ENCODE data around the gene YWHAQ.
"Not testable (repeated sequence)": the region's sequence is repeated elsewhere in the genome, so short reads cannot be mapped to it uniquely, and the experiment has no call there.

YWHAQ gene

GRCh38 chr2:9631878-9632700 lies 1.3 kb upstream of the YWHAQ start:
- no peak for DNase-seq

GRCh38 chr2:9631553-9631819 lies 689 bp upstream of the YWHAQ start:
- DNase-seq = no peak

GRCh38 chr2:9630117-9630735 lies 571 bp downstream of the YWHAQ start:
- peak; percentile 79 for DNase-seq

GRCh38 chr2:9629222-9630116 lies 1.3 kb downstream of the YWHAQ start:
- DNase-seq = peak; percentile 22

GRCh38 chr2:9627310-9627709 lies 3.5 kb downstream of the YWHAQ start:
- DNase-seq = no peak

- no peak for DNase-seq
Measured at GRCh38 chr2:9623151-9623550, 7.6 kb downstream of the YWHAQ start.

- DNase-seq = not testable (repeated sequence)
Measured at GRCh38 chr2:9621655-9622054, 9.1 kb downstream of the YWHAQ start.

GRCh38 chr2:9618410-9618809 lies 12.4 kb downstream of the YWHAQ start:
- no peak for DNase-seq

GRCh38 chr2:9617749-9618148 lies 13.0 kb downstream of the YWHAQ start:
- no peak for DNase-seq

GRCh38 chr2:9617296-9617695 lies 13.5 kb downstream of the YWHAQ start:
- no peak for DNase-seq

GRCh38 chr2:9614562-9614961 lies 16.2 kb downstream of the YWHAQ start:
- DNase-seq = no peak

GRCh38 chr2:9613291-9613690 lies 17.5 kb downstream of the YWHAQ start:
- DNase-seq = no peak

- DNase-seq = not testable (repeated sequence)
Measured at GRCh38 chr2:9611549-9611912, 19.3 kb downstream of the YWHAQ start.

GRCh38 chr2:9610781-9611548 lies 19.8 kb downstream of the YWHAQ start:
- DNase-seq = no peak

- not testable (repeated sequence) for DNase-seq
Measured at GRCh38 chr2:9608491-9608890, 22.3 kb downstream of the YWHAQ start.

GRCh38 chr2:9602412-9602811 lies 28.4 kb downstream of the YWHAQ start:
- DNase-seq = no peak

GRCh38 chr2:9601397-9601796 lies 29.4 kb downstream of the YWHAQ start:
- no peak for DNase-seq

GRCh38 chr2:9599430-9599829 lies 31.4 kb downstream of the YWHAQ start:
- no peak for DNase-seq

GRCh38 chr2:9596621-9597311 lies 34.0 kb downstream of the YWHAQ start:
- DNase-seq = no peak

GRCh38 chr2:9595746-9596145 lies 35.1 kb downstream of the YWHAQ start:
- no peak for DNase-seq

- DNase-seq = not testable (repeated sequence)
Measured at GRCh38 chr2:9595256-9595655, 35.5 kb downstream of the YWHAQ start.

GRCh38 chr2:9594366-9595054 lies 36.3 kb downstream of the YWHAQ start:
- DNase-seq = no peak
